ENCODE data around the gene OTOR. TPM values are rescaled to one million over a fixed set of nuclear protein-coding genes. Genes with fewer than 3 reads are reported as not detected.

The OTOR gene
- total RNA-seq, 2 experiments from 2014 or later: not detected

- Mint-ChIP-seq H3K27me3 (ENCODE audit: low read depth) (peaks cover 6% of the 10 kb centered on the region), H3K4me1 (ENCODE audit: low read depth) (no peaks in the 10 kb centered on the region), H3K36me3 (ENCODE audit: low read depth) (no peaks in the 10 kb centered on the region), H3K4me3 (no peak overlapping the region), H3K27ac (no peak overlapping the region), H3K9me3 (ENCODE audit: insufficient read depth) (no peaks in the 10 kb centered on the region)
- ChIA-PET CTCF (no interaction called here), POLR2A (no interaction called here)
- DNase-seq (no peak), ATAC-seq (no peak)
Measured at GRCh38 chr20:16752901-16753300, 4.7 kb downstream of the OTOR start.

GRCh38 chr20:16758454-16759180, 10.5 kb downstream of the OTOR start:
- ChIA-PET CTCF (no interaction called here), POLR2A (no interaction called here)
- H3K27me3 Mint-ChIP-seq (ENCODE audit: low read depth): peaks cover 3% of the 10 kb centered on the region
- H3K27ac Mint-ChIP-seq: no peak overlapping the region
- H3K4me1 Mint-ChIP-seq (ENCODE audit: low read depth): no peaks in the 10 kb centered on the region
- ATAC-seq: no peak
- H3K4me3 Mint-ChIP-seq: no peak overlapping the region
- no peak for DNase-seq
- no peaks in the 10 kb centered on the region for H3K9me3 Mint-ChIP-seq (ENCODE audit: insufficient read depth)
- no peaks in the 10 kb centered on the region for H3K36me3 Mint-ChIP-seq (ENCODE audit: low read depth)

- peaks cover 3% of the 10 kb centered on the region for H3K27me3 Mint-ChIP-seq (ENCODE audit: low read depth)
- ATAC-seq: no peak
- ChIA-PET POLR2A (no interaction called here), CTCF (no interaction called here)
- H3K9me3 Mint-ChIP-seq (ENCODE audit: insufficient read depth): no peaks in the 10 kb centered on the region
- no peak overlapping the region for H3K27ac Mint-ChIP-seq
- no peaks in the 10 kb centered on the region for H3K36me3 Mint-ChIP-seq (ENCODE audit: low read depth)
- no peaks in the 10 kb centered on the region for H3K4me1 Mint-ChIP-seq (ENCODE audit: low read depth)
- H3K4me3 Mint-ChIP-seq: no peak overlapping the region
- DNase-seq: no peak
Measured at GRCh38 chr20:16759181-16759563, 11.0 kb downstream of the OTOR start.

- H3K27me3 Mint-ChIP-seq (ENCODE audit: low read depth): peaks cover 5% of the 10 kb centered on the region
- POLR2A ChIA-PET: no interaction called here
- no peak for DNase-seq
Measured at GRCh38 chr20:16760431-16761304, 12.5 kb downstream of the OTOR start.

GRCh38 chr20:16761305-16761829, 13.2 kb downstream of the OTOR start:
- ChIA-PET CTCF (interaction anchor here (0.6 to 2.0 kb wide), 17 partner anchors 9 to 251 kb away, joined by 3 to 7 read pairs (median 3); partner anchors contain the start of gene OTOR), POLR2A (no interaction called here)
- H3K27ac Mint-ChIP-seq: no peak overlapping the region
- no peaks in the 10 kb centered on the region for H3K9me3 Mint-ChIP-seq (ENCODE audit: insufficient read depth)
- peak; percentile 66 for DNase-seq
- no peaks in the 10 kb centered on the region for H3K36me3 Mint-ChIP-seq (ENCODE audit: low read depth)
- H3K4me3 Mint-ChIP-seq: no peak overlapping the region
- ATAC-seq: peak; percentile 57
- peaks cover 5% of the 10 kb centered on the region for H3K27me3 Mint-ChIP-seq (ENCODE audit: low read depth)
- no peaks in the 10 kb centered on the region for H3K4me1 Mint-ChIP-seq (ENCODE audit: low read depth)

More at GRCh38 chr20:16760431-16761304, 12.5 kb downstream of the OTOR start:
- no peaks in the 10 kb centered on the region for H3K4me1 Mint-ChIP-seq (ENCODE audit: low read depth)
- no peaks in the 10 kb centered on the region for H3K36me3 Mint-ChIP-seq (ENCODE audit: low read depth)
- CTCF ChIA-PET: interaction anchor here (0.6 to 2.0 kb wide), 15 partner anchors 9 to 242 kb away, joined by 3 to 7 read pairs (median 3); partner anchors contain the start of gene OTOR
- ATAC-seq: no peak
- no peak overlapping the region for H3K27ac Mint-ChIP-seq
- no peaks in the 10 kb centered on the region for H3K9me3 Mint-ChIP-seq (ENCODE audit: insufficient read depth)
- no peak overlapping the region for H3K4me3 Mint-ChIP-seq

GRCh38 chr20:16764560-16764959, 16.4 kb downstream of the OTOR start:
- no peak for ATAC-seq
- DNase-seq: no peak
- H3K4me3 Mint-ChIP-seq: no peak overlapping the region
- ChIA-PET POLR2A (no interaction called here), CTCF (no interaction called here)
- no peaks in the 10 kb centered on the region for H3K36me3 Mint-ChIP-seq (ENCODE audit: low read depth)
- H3K27ac Mint-ChIP-seq: no peak overlapping the region
- H3K4me1 Mint-ChIP-seq (ENCODE audit: low read depth): no peaks in the 10 kb centered on the region
- peaks cover 11% of the 10 kb centered on the region for H3K27me3 Mint-ChIP-seq (ENCODE audit: low read depth)
- no peaks in the 10 kb centered on the region for H3K9me3 Mint-ChIP-seq (ENCODE audit: insufficient read depth)

- peaks cover 7% of the 10 kb centered on the region for H3K27me3 Mint-ChIP-seq (ENCODE audit: low read depth)
- no peaks in the 10 kb centered on the region for H3K4me1 Mint-ChIP-seq (ENCODE audit: low read depth)
- H3K4me3 Mint-ChIP-seq: no peak overlapping the region
- H3K9me3 Mint-ChIP-seq (ENCODE audit: insufficient read depth): no peaks in the 10 kb centered on the region
- no peaks in the 10 kb centered on the region for H3K36me3 Mint-ChIP-seq (ENCODE audit: low read depth)
- no peak overlapping the region for H3K27ac Mint-ChIP-seq
- ATAC-seq (no peak), DNase-seq (no peak)
- ChIA-PET CTCF (no interaction called here), POLR2A (no interaction called here)
Measured at GRCh38 chr20:16771213-16771612, 23.1 kb downstream of the OTOR start.

GRCh38 chr20:16775961-16776360, 27.8 kb downstream of the OTOR start:
- Mint-ChIP-seq H3K4me1 (ENCODE audit: low read depth) (no peaks in the 10 kb centered on the region), H3K27me3 (ENCODE audit: low read depth) (no peaks in the 10 kb centered on the region), H3K9me3 (ENCODE audit: insufficient read depth) (no peaks in the 10 kb centered on the region), H3K4me3 (no peak overlapping the region), H3K36me3 (ENCODE audit: low read depth) (no peaks in the 10 kb centered on the region), H3K27ac (no peak overlapping the region)
- ATAC-seq: no peak
- ChIA-PET CTCF (no interaction called here), POLR2A (interaction anchor here (0.5 kb wide), 1 partner anchor 40 kb away, joined by 3 read pairs; no protein-coding TSS in a partner anchor)
- no peak for DNase-seq

GRCh38 chr20:16777126-16777525, 29.0 kb downstream of the OTOR start:
- no peaks in the 10 kb centered on the region for H3K27me3 Mint-ChIP-seq (ENCODE audit: low read depth)
- H3K4me3 Mint-ChIP-seq: no peak overlapping the region
- no peaks in the 10 kb centered on the region for H3K36me3 Mint-ChIP-seq (ENCODE audit: low read depth)
- H3K9me3 Mint-ChIP-seq (ENCODE audit: insufficient read depth): no peaks in the 10 kb centered on the region
- POLR2A ChIA-PET: no interaction called here
- CTCF ChIA-PET: interaction anchor here (1.0 kb wide), 1 partner anchor 44 kb away, joined by 3 read pairs; no protein-coding TSS in a partner anchor
- ATAC-seq (no peak), DNase-seq (no peak)
- no peak overlapping the region for H3K27ac Mint-ChIP-seq
- no peaks in the 10 kb centered on the region for H3K4me1 Mint-ChIP-seq (ENCODE audit: low read depth)

GRCh38 chr20:16778159-16778558, 30.0 kb downstream of the OTOR start:
- Mint-ChIP-seq H3K4me1 (ENCODE audit: low read depth) (no peaks in the 10 kb centered on the region), H3K27ac (no peak overlapping the region), H3K4me3 (no peak overlapping the region), H3K36me3 (ENCODE audit: low read depth) (no peaks in the 10 kb centered on the region), H3K9me3 (ENCODE audit: insufficient read depth) (no peaks in the 10 kb centered on the region), H3K27me3 (ENCODE audit: low read depth) (no peaks in the 10 kb centered on the region)
- no peak for DNase-seq
- CTCF ChIA-PET: no interaction called here
- POLR2A ChIA-PET: no interaction called here
- ATAC-seq: no peak

GRCh38 chr20:16781496-16781895, 33.3 kb downstream of the OTOR start:
- ChIA-PET CTCF (no interaction called here), POLR2A (no interaction called here)
- Mint-ChIP-seq H3K36me3 (ENCODE audit: low read depth) (no peaks in the 10 kb centered on the region), H3K4me1 (ENCODE audit: low read depth) (no peaks in the 10 kb centered on the region), H3K9me3 (ENCODE audit: insufficient read depth) (no peaks in the 10 kb centered on the region), H3K4me3 (no peak overlapping the region), H3K27ac (no peak overlapping the region), H3K27me3 (ENCODE audit: low read depth) (peaks cover 4% of the 10 kb centered on the region)
- no peak for ATAC-seq
- DNase-seq: no peak

- Mint-ChIP-seq H3K4me3 (no peak overlapping the region), H3K4me1 (ENCODE audit: low read depth) (no peaks in the 10 kb centered on the region), H3K27me3 (ENCODE audit: low read depth) (peaks cover 4% of the 10 kb centered on the region), H3K27ac (no peak overlapping the region), H3K9me3 (ENCODE audit: insufficient read depth) (no peaks in the 10 kb centered on the region), H3K36me3 (ENCODE audit: low read depth) (no peaks in the 10 kb centered on the region)
- CTCF ChIA-PET: no interaction called here
- ATAC-seq: no peak
- no peak for DNase-seq
- POLR2A ChIA-PET: no interaction called here
Measured at GRCh38 chr20:16785226-16785625, 37.1 kb downstream of the OTOR start.
